ENCODE measurements around the gene NPEPL1. TPM values are rescaled to one million over a fixed set of nuclear protein-coding genes. Genes with fewer than 3 reads are reported as not detected.

NPEPL1 gene
- total and polyA plus RNA-seq, 2 of the 8 experiments (the other 6 are each of a cell fraction or from before 2014, with no cell fraction given), result 12.4 to 26.8 TPM

DNA sequence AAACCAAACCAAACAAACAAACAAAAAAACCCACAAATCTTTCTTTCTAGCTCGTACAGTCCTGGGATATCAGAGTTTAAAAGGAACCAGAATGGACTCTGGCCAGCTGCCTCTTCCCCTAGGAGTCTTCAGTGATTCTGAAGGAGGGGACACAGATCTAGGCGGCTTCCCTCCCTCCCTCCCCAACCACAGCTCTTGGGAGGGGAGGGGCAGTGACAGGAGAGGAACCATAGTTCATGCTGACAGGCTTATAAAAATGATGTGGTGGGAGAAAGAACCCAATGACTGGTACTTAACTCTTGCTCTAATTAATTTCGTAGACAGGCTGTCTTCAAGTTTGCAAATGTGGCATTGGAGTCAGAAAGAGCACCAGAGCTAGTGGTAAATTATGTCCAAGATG, 56.0 kb downstream of the NPEPL1 start (continued):
- TF ChIP-seq, protein P1, sequence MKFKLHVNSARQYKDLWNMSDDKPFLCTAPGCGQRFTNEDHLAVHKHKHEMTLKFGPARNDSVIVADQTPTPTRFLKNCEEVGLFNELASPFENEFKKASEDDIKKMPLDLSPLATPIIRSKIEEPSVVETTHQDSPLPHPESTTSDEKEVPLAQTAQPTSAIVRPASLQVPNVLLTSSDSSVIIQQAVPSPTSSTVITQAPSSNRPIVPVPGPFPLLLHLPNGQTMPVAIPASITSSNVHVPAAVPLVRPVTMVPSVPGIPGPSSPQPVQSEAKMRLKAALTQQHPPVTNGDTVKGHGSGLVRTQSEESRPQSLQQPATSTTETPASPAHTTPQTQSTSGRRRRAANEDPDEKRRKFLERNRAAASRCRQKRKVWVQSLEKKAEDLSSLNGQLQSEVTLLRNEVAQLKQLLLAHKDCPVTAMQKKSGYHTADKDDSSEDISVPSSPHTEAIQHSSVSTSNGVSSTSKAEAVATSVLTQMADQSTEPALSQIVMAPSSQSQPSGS (IDR thresholded peaks at IDR 0.05; ENCODE audit: low read length), result no peak
- TF ChIP-seq HDAC6 (IDR thresholded peaks at IDR 0.05; ENCODE audit: low read depth, low read length) (no peak), RNF2 (IDR thresholded peaks at IDR 0.05; ENCODE audit: borderline replicate concordance, low read depth, low read length, missing control alignments, poor library complexity, severe bottlenecking) (no peak), YY1 (IDR thresholded peaks at IDR 0.05; ENCODE audit: low read depth, low read length) (no peak), EZH2 (IDR thresholded peaks at IDR 0.05; ENCODE audit: low read depth, low read length, severe bottlenecking) (no peak), HDAC2 (IDR thresholded peaks at IDR 0.05; ENCODE audit: borderline replicate concordance in 1 of 2, low read depth in 2 of 2, low read length in 2 of 2) (no peak), CHD1 (IDR thresholded peaks at IDR 0.05; ENCODE audit: low read depth, low read length) (no peak), CTBP2 (IDR thresholded peaks at IDR 0.05; ENCODE audit: borderline replicate concordance, insufficient read depth, insufficient read length, low read length) (no peak), SIN3A (conservative IDR thresholded peaks at IDR 0.05 in 1 of 2, IDR thresholded peaks at IDR 0.05 in 1 of 2; ENCODE audit: low read depth in 1 of 2, low read length in 2 of 2) (no peak), TEAD4 (IDR thresholded peaks at IDR 0.05; ENCODE audit: low read depth, low read length) (no peak), CHD2 (IDR thresholded peaks at IDR 0.05; ENCODE audit: low read length) (no peak), RXRA (IDR thresholded peaks at IDR 0.05; ENCODE audit: insufficient read depth, low read depth, low read length) (no peak)

All from H1 (cell line).